HCT116 (cell line): Measurements from ENCODE around the gene ALDH1A2. TPM values are rescaled to one million over a fixed set of nuclear protein-coding genes. Genes with fewer than 3 reads are reported as not detected.

ENCODE experiments used
- ATAC-seq: fragments of 200-7000 bp; cut with Tn5 transposase; 2 replicates; pipeline ENCODE4 v1.9.1; 2020; ENCODE audit warnings: mild to moderate bottlenecking, moderate library complexity
- BruUV-seq: library from RNA; stranded (reverse); fragments of 400-500 nt; replicated peaks from 2 replicates; lab custom pipeline; 2021; lab: Mats Ljungman, UMichigan
- CTCF ChIA-PET: fragments of 300-600 bp; sonication (Branson Sonifier 250); formaldehyde crosslinking; loops from one replicate; lab custom pipeline; 2021; ENCODE audit warnings: antibody characterized with exemption; lab: Charles Lee
- POLR2A ChIA-PET: fragments of 300-600, 350-600 bp; sonication (Branson Sonifier 250); formaldehyde crosslinking; loops from one replicate; lab custom pipeline; 2021; ENCODE audit warnings: antibody characterized with exemption; lab: Charles Lee
- RAD21 ChIA-PET, 2 experiments: fragments of 300-600 bp; sonication (Branson Sonifier 250); formaldehyde crosslinking; loops; one replicate each; lab custom pipeline; 2023; ENCODE audit warnings: low total read pairs in 2 of 2; ENCODE audit not compliant: uncharacterized antibody in 2 of 2, unreplicated experiment in 2 of 2, low non-redundant PET in 1 of 2; lab: Charles Lee
- DNase-seq: peaks from one replicate; pipeline ENCODE4 v3.0.0-alpha.2; 2010; ENCODE audit warnings: low read depth, low spot score
- H2AFZ ChIP-seq: fragments of 200-600 bp; shearing (Covaris generic), sonication (generic); 2 replicates; pipeline ENCODE4 v1.6.1; 2017; ENCODE audit warnings: low read depth, mixed run types, mixed read lengths, antibody characterized with exemption, low read length; ENCODE audit not compliant: poor library complexity, severe bottlenecking
- H3K27ac ChIP-seq: 2 replicates; pipeline ENCODE4 v1.5.1; 2012; ENCODE audit warnings: low read depth, low read length
- H3K27me3 ChIP-seq: fragments of 200-600 bp; sonication (generic); 2 replicates; pipeline ENCODE4 v1.6.1; 2016; ENCODE audit warnings: mixed run types, low read length, mixed read lengths; ENCODE audit not compliant: insufficient read depth
- H3K36me3 ChIP-seq, 2 experiments: fragments of 200-500 bp in 1 of 2; fragments of 200-600 bp in 1 of 2; sonication (Bioruptor generic) in 1 of 2; sonication (generic) in 1 of 2; 2 replicates each; pipeline versions ENCODE4 v1.5.1 to v1.6.1; 2014 to 2016; ENCODE audit warnings: low read length in 2 of 2, inconsistent platforms in 1 of 2, mixed read lengths in 1 of 2, mixed run types in 1 of 2; ENCODE audit not compliant: insufficient read depth in 2 of 2, control insufficient read depth in 1 of 2
- H3K4me1 ChIP-seq, 2 experiments: fragments of 200-600 bp in 1 of 2; sonication (generic) in 1 of 2; 2 replicates each; pipeline versions ENCODE4 v1.5.1 to v1.6.1; 2012 to 2017; ENCODE audit warnings: low read length in 2 of 2, inconsistent platforms in 1 of 2, mild to moderate bottlenecking in 1 of 2, mixed read lengths in 1 of 2, mixed run types in 1 of 2, moderate library complexity in 1 of 2; ENCODE audit not compliant: insufficient read depth in 2 of 2, control insufficient read depth in 1 of 2
- H3K4me2 ChIP-seq: fragments of 200-600 bp; sonication (generic); 2 replicates; pipeline ENCODE4 v1.6.1; 2017; ENCODE audit warnings: mixed run types, low read length, mixed read lengths
- H3K4me3 ChIP-seq, 2 experiments: fragments of 200-600 bp in 1 of 2; sonication (generic) in 1 of 2; replicated peaks in 1 of 2; 2 replicates each; pipeline ENCODE4 v1.5.1; 2011 to 2016; ENCODE audit warnings: low read length in 2 of 2, control low read depth in 1 of 2, low read depth in 1 of 2, mild to moderate bottlenecking in 1 of 2, mixed read lengths in 1 of 2, mixed run types in 1 of 2
- H3K79me2 ChIP-seq: fragments of 200-600 bp; sonication (generic); 2 replicates; pipeline ENCODE4 v1.6.1; 2017; ENCODE audit warnings: mild to moderate bottlenecking, mixed run types, low read length, moderate library complexity, mixed read lengths; ENCODE audit not compliant: insufficient read depth
- H3K9ac ChIP-seq: fragments of 200-600 bp; sonication (generic); 2 replicates; pipeline ENCODE4 v1.6.1; 2016; ENCODE audit warnings: low read length, mixed read lengths
- H3K9me2 ChIP-seq: fragments of 200-600 bp; sonication (generic), shearing (Covaris generic); 2 replicates; pipeline ENCODE4 v1.6.1; 2017; ENCODE audit warnings: mixed run types, mild to moderate bottlenecking, moderate library complexity; ENCODE audit not compliant: insufficient read depth
- H3K9me3 ChIP-seq, 2 experiments: fragments of 200-500 bp in 1 of 2; fragments of 200-600 bp in 1 of 2; sonication (Bioruptor generic) in 1 of 2; sonication (generic) in 1 of 2; 2 replicates each; pipeline ENCODE4 v1.6.1; 2014 to 2017; ENCODE audit warnings: low read length in 2 of 2, mixed read lengths in 2 of 2, inconsistent platforms in 1 of 2, low read depth in 1 of 2, mild to moderate bottlenecking in 1 of 2, mixed run types in 1 of 2, moderate library complexity in 1 of 2; ENCODE audit not compliant: control insufficient read depth in 1 of 2, insufficient read depth in 1 of 2
- H4K20me1 ChIP-seq: fragments of 200-600 bp; sonication (generic), shearing (Covaris generic); 2 replicates; pipeline ENCODE4 v1.6.1; 2017; ENCODE audit warnings: mixed run types, mild to moderate bottlenecking, moderate library complexity; ENCODE audit not compliant: insufficient read depth
- ATF3 ChIP-seq: IDR thresholded peaks from 2 replicates; pipeline ENCODE4 v1.6.1; 2012
- CTCF ChIP-seq, 3 experiments: fragments of 200-600 bp in 1 of 3; sonication (generic) in 1 of 3; IDR thresholded peaks in 2 of 3; conservative IDR thresholded peaks in 1 of 3; 2 replicates each; pipeline ENCODE4 v1.5.1; 2012 to 2017; ENCODE audit warnings: low read depth in 2 of 3, low read length in 2 of 3, antibody characterized with exemption in 1 of 3, borderline replicate concordance in 1 of 3, control low read depth in 1 of 3, mild to moderate bottlenecking in 1 of 3, mixed read lengths in 1 of 3, mixed run types in 1 of 3, moderate library complexity in 1 of 3; ENCODE audit not compliant: insufficient read depth in 1 of 3
- EGR1 ChIP-seq: IDR thresholded peaks from 2 replicates; pipeline ENCODE4 v1.6.1; 2012; ENCODE audit warnings: low read depth
- EZH2 ChIP-seq: fragments of 200-600 bp; sonication (generic); IDR thresholded peaks from 2 replicates; pipeline ENCODE4 v1.6.1; 2017; ENCODE audit warnings: antibody characterized with exemption, mixed run types
- EZH2phosphoT487 ChIP-seq: fragments of 200-600 bp; IDR thresholded peaks from 2 replicates; pipeline ENCODE4 v1.6.1; 2018; ENCODE audit warnings: antibody characterized with exemption, borderline replicate concordance
- FOSL1 ChIP-seq: IDR thresholded peaks from 2 replicates; pipeline ENCODE4 v1.6.1; 2012; ENCODE audit warnings: low read depth
- JUND ChIP-seq: IDR thresholded peaks from 2 replicates; pipeline ENCODE4 v1.6.1; 2012
- MAX ChIP-seq: IDR thresholded peaks from 2 replicates; pipeline ENCODE4 v1.6.1; 2012
- POLR2A ChIP-seq: IDR thresholded peaks from 2 replicates; pipeline ENCODE4 v1.7.0; 2011; ENCODE audit warnings: borderline replicate concordance; ENCODE audit not compliant: insufficient read depth, insufficient read length; ENCODE audit errors: extremely low read depth
- POLR2AphosphoS5 ChIP-seq: IDR thresholded peaks from 2 replicates; pipeline ENCODE4 v1.6.1; 2011; ENCODE audit warnings: mild to moderate bottlenecking, low read depth, low read length, moderate library complexity
- RAD21 ChIP-seq: IDR thresholded peaks from 2 replicates; pipeline ENCODE4 v1.6.1; 2012; ENCODE audit warnings: low read depth, mild to moderate bottlenecking
- SRF ChIP-seq: IDR thresholded peaks from 2 replicates; pipeline ENCODE4 v1.6.1; 2012; ENCODE audit warnings: low read depth
- YY1 ChIP-seq: IDR thresholded peaks from 2 replicates; pipeline ENCODE4 v1.6.1; 2011; ENCODE audit warnings: low read length, low read depth, moderate library complexity, mild to moderate bottlenecking; ENCODE audit not compliant: insufficient replicate concordance; ENCODE audit errors: extremely low read depth
- intact Hi-C: fragments of 100-400 bp; cut with micrococcal nuclease; formaldehyde crosslinking; loops from 2 replicates; pipeline ENCODE4 v1.10.0; 2022
- total RNA-seq: library from RNA; stranded (reverse); gene quantifications from one replicate; pipeline ENCODE4 v1.2.1, GENCODE V29; 2021; ENCODE audit not compliant: unreplicated experiment

The ALDH1A2 gene
- total RNA-seq, 1 experiment from 2014 or later = 1.7 TPM

- H3K9ac ChIP-seq = no peak overlapping the region
- RAD21 ChIA-PET = no interaction called here
- no peak for TF ChIP-seq CTCF (IDR thresholded peaks at IDR 0.05 in 2 of 3, conservative IDR thresholded peaks at IDR 0.05 in 1 of 3; ENCODE audit: borderline replicate concordance in 1 of 3, insufficient read depth in 1 of 3, low read depth in 2 of 3, low read length in 2 of 3)
- no peak for TF ChIP-seq EZH2
- no peak for TF ChIP-seq POLR2A
- TF ChIP-seq SRF = no peak
- TF ChIP-seq YY1 = no peak
- no peak for TF ChIP-seq MAX
- TF ChIP-seq EGR1 = no peak
- TF ChIP-seq ATF3 = no peak
- no peak for TF ChIP-seq JUND
- no peak for TF ChIP-seq RAD21
- TF ChIP-seq EZH2phosphoT487 = no peak
- no peak for TF ChIP-seq FOSL1
- no peak for TF ChIP-seq POLR2AphosphoS5
- BruUV-seq = no TSS peak
- H3K27me3 ChIP-seq = no peaks in the 10 kb centered on the region
- no peak overlapping the region for H3K4me2 ChIP-seq
- DNase-seq (no peak), ATAC-seq (no peak)
- H3K9me3 ChIP-seq = no peaks in the 10 kb centered on the region
- CTCF ChIA-PET = interaction anchor here (1.2 to 2.6 kb wide), 2 partner anchors 96 to 101 kb away, joined by 6 to 15 read pairs; no protein-coding TSS in a partner anchor
- no peaks in the 10 kb centered on the region for H4K20me1 ChIP-seq
- H3K79me2 ChIP-seq = no peaks in the 10 kb centered on the region
- intact Hi-C loops = no loop called here
- H3K27ac ChIP-seq = no peak overlapping the region
- H3K9me2 ChIP-seq = no peaks in the 10 kb centered on the region
- POLR2A ChIA-PET = no interaction called here
- H3K36me3 ChIP-seq = no peaks in the 10 kb centered on the region
- H3K4me1 ChIP-seq = no peaks in the 10 kb centered on the region
- H2AFZ ChIP-seq = no peak overlapping the region
- no peak overlapping the region for H3K4me3 ChIP-seq
Observed at GRCh38 chr15:57969996-57970395, 95.5 kb downstream of the ALDH1A2 start.
